HCT116 (cell line): ENCODE data around the gene CA10. TPM values are rescaled to one million over a fixed set of nuclear protein-coding genes. Genes with fewer than 3 reads are reported as not detected.

ENCODE experiments used
- ATAC-seq: fragments of 200-7000 bp; cut with Tn5 transposase; 2 replicates; pipeline ENCODE4 v1.9.1; 2020; ENCODE audit warnings: mild to moderate bottlenecking, moderate library complexity
- BruUV-seq: library from RNA; stranded (reverse); fragments of 400-500 nt; replicated peaks from 2 replicates; lab custom pipeline; 2021; lab: Mats Ljungman, UMichigan
- CTCF ChIA-PET: fragments of 300-600 bp; sonication (Branson Sonifier 250); formaldehyde crosslinking; loops from one replicate; lab custom pipeline; 2021; ENCODE audit warnings: antibody characterized with exemption; lab: Charles Lee
- POLR2A ChIA-PET: fragments of 300-600, 350-600 bp; sonication (Branson Sonifier 250); formaldehyde crosslinking; loops from one replicate; lab custom pipeline; 2021; ENCODE audit warnings: antibody characterized with exemption; lab: Charles Lee
- RAD21 ChIA-PET, 2 experiments: fragments of 300-600 bp; sonication (Branson Sonifier 250); formaldehyde crosslinking; loops; one replicate each; lab custom pipeline; 2023; ENCODE audit warnings: low total read pairs in 2 of 2; ENCODE audit not compliant: uncharacterized antibody in 2 of 2, unreplicated experiment in 2 of 2, low non-redundant PET in 1 of 2; lab: Charles Lee
- DNase-seq: peaks from one replicate; pipeline ENCODE4 v3.0.0-alpha.2; 2010; ENCODE audit warnings: low read depth, low spot score
- H2AFZ ChIP-seq: fragments of 200-600 bp; shearing (Covaris generic), sonication (generic); 2 replicates; pipeline ENCODE4 v1.6.1; 2017; ENCODE audit warnings: low read depth, mixed run types, mixed read lengths, antibody characterized with exemption, low read length; ENCODE audit not compliant: poor library complexity, severe bottlenecking
- H3K27ac ChIP-seq: 2 replicates; pipeline ENCODE4 v1.5.1; 2012; ENCODE audit warnings: low read depth, low read length
- H3K27me3 ChIP-seq: fragments of 200-600 bp; sonication (generic); 2 replicates; pipeline ENCODE4 v1.6.1; 2016; ENCODE audit warnings: mixed run types, low read length, mixed read lengths; ENCODE audit not compliant: insufficient read depth
- H3K36me3 ChIP-seq, 2 experiments: fragments of 200-500 bp in 1 of 2; fragments of 200-600 bp in 1 of 2; sonication (Bioruptor generic) in 1 of 2; sonication (generic) in 1 of 2; 2 replicates each; pipeline versions ENCODE4 v1.5.1 to v1.6.1; 2014 to 2016; ENCODE audit warnings: low read length in 2 of 2, inconsistent platforms in 1 of 2, mixed read lengths in 1 of 2, mixed run types in 1 of 2; ENCODE audit not compliant: insufficient read depth in 2 of 2, control insufficient read depth in 1 of 2
- H3K4me1 ChIP-seq, 2 experiments: fragments of 200-600 bp in 1 of 2; sonication (generic) in 1 of 2; 2 replicates each; pipeline versions ENCODE4 v1.5.1 to v1.6.1; 2012 to 2017; ENCODE audit warnings: low read length in 2 of 2, inconsistent platforms in 1 of 2, mild to moderate bottlenecking in 1 of 2, mixed read lengths in 1 of 2, mixed run types in 1 of 2, moderate library complexity in 1 of 2; ENCODE audit not compliant: insufficient read depth in 2 of 2, control insufficient read depth in 1 of 2
- H3K4me2 ChIP-seq: fragments of 200-600 bp; sonication (generic); 2 replicates; pipeline ENCODE4 v1.6.1; 2017; ENCODE audit warnings: mixed run types, low read length, mixed read lengths
- H3K4me3 ChIP-seq, 2 experiments: fragments of 200-600 bp in 1 of 2; sonication (generic) in 1 of 2; replicated peaks in 1 of 2; 2 replicates each; pipeline ENCODE4 v1.5.1; 2011 to 2016; ENCODE audit warnings: low read length in 2 of 2, control low read depth in 1 of 2, low read depth in 1 of 2, mild to moderate bottlenecking in 1 of 2, mixed read lengths in 1 of 2, mixed run types in 1 of 2
- H3K79me2 ChIP-seq: fragments of 200-600 bp; sonication (generic); 2 replicates; pipeline ENCODE4 v1.6.1; 2017; ENCODE audit warnings: mild to moderate bottlenecking, mixed run types, low read length, moderate library complexity, mixed read lengths; ENCODE audit not compliant: insufficient read depth
- H3K9ac ChIP-seq: fragments of 200-600 bp; sonication (generic); 2 replicates; pipeline ENCODE4 v1.6.1; 2016; ENCODE audit warnings: low read length, mixed read lengths
- H3K9me2 ChIP-seq: fragments of 200-600 bp; sonication (generic), shearing (Covaris generic); 2 replicates; pipeline ENCODE4 v1.6.1; 2017; ENCODE audit warnings: mixed run types, mild to moderate bottlenecking, moderate library complexity; ENCODE audit not compliant: insufficient read depth
- H3K9me3 ChIP-seq, 2 experiments: fragments of 200-500 bp in 1 of 2; fragments of 200-600 bp in 1 of 2; sonication (Bioruptor generic) in 1 of 2; sonication (generic) in 1 of 2; 2 replicates each; pipeline ENCODE4 v1.6.1; 2014 to 2017; ENCODE audit warnings: low read length in 2 of 2, mixed read lengths in 2 of 2, inconsistent platforms in 1 of 2, low read depth in 1 of 2, mild to moderate bottlenecking in 1 of 2, mixed run types in 1 of 2, moderate library complexity in 1 of 2; ENCODE audit not compliant: control insufficient read depth in 1 of 2, insufficient read depth in 1 of 2
- H4K20me1 ChIP-seq: fragments of 200-600 bp; sonication (generic), shearing (Covaris generic); 2 replicates; pipeline ENCODE4 v1.6.1; 2017; ENCODE audit warnings: mixed run types, mild to moderate bottlenecking, moderate library complexity; ENCODE audit not compliant: insufficient read depth
- CBX3 ChIP-seq: IDR thresholded peaks from 2 replicates; pipeline ENCODE4 v1.6.1; 2012; ENCODE audit warnings: low read depth
- CEBPB ChIP-seq: IDR thresholded peaks from 2 replicates; pipeline ENCODE4 v1.6.1; 2012; ENCODE audit warnings: low read depth
- ELF1 ChIP-seq: IDR thresholded peaks from 2 replicates; pipeline ENCODE4 v1.6.1; 2012; ENCODE audit warnings: low read depth, borderline replicate concordance
- EZH2phosphoT487 ChIP-seq: fragments of 200-600 bp; IDR thresholded peaks from 2 replicates; pipeline ENCODE4 v1.6.1; 2018; ENCODE audit warnings: antibody characterized with exemption, borderline replicate concordance
- JUND ChIP-seq: IDR thresholded peaks from 2 replicates; pipeline ENCODE4 v1.6.1; 2012
- MAX ChIP-seq: IDR thresholded peaks from 2 replicates; pipeline ENCODE4 v1.6.1; 2012
- REST ChIP-seq: IDR thresholded peaks from 2 replicates; pipeline ENCODE4 v1.6.1; 2012; ENCODE audit warnings: low read depth
- SP1 ChIP-seq: IDR thresholded peaks from 2 replicates; pipeline ENCODE4 v1.6.1; 2012; ENCODE audit warnings: low read depth
- SRF ChIP-seq: IDR thresholded peaks from 2 replicates; pipeline ENCODE4 v1.6.1; 2012; ENCODE audit warnings: low read depth
- TCF7L2 ChIP-seq: IDR thresholded peaks from 2 replicates; pipeline ENCODE4 v1.7.0; 2011; ENCODE audit warnings: borderline replicate concordance, inconsistent platforms; ENCODE audit not compliant: insufficient read depth, insufficient read length; ENCODE audit errors: extremely low read depth
- ZBTB33 ChIP-seq: IDR thresholded peaks from 2 replicates; pipeline ENCODE4 v1.6.1; 2011; ENCODE audit warnings: mild to moderate bottlenecking, low read length, moderate library complexity; ENCODE audit not compliant: insufficient replicate concordance; ENCODE audit errors: extremely low read depth
- ZFX ChIP-seq: fragments of 450-650 bp; IDR thresholded peaks from 2 replicates; pipeline ENCODE4 v1.6.1; 2017
- ZNF274 ChIP-seq: fragments of 200-500 bp; sonication (Bioruptor generic); IDR thresholded peaks from 2 replicates; pipeline ENCODE4 v1.6.1; 2014; ENCODE audit warnings: mild to moderate bottlenecking, low read depth, low read length, inconsistent platforms
- intact Hi-C: fragments of 100-400 bp; cut with micrococcal nuclease; formaldehyde crosslinking; loops from 2 replicates; pipeline ENCODE4 v1.10.0; 2022
- total RNA-seq: library from RNA; stranded (reverse); gene quantifications from one replicate; pipeline ENCODE4 v1.2.1, GENCODE V29; 2021; ENCODE audit not compliant: unreplicated experiment

The CA10 gene
- total RNA-seq, 1 experiment from 2014 or later, result not detected

GRCh38 chr17:51617986-51618385, 540.5 kb downstream of the CA10 start:
- H4K20me1 ChIP-seq, result no peaks in the 10 kb centered on the region
- H3K27ac ChIP-seq, result no peak overlapping the region
- TF ChIP-seq JUND, result no peak
- no TSS peak for BruUV-seq
- RAD21 ChIA-PET, result no interaction called here
- DNase-seq, result no peak
- ATAC-seq, result no peak
- peaks cover 0 to under 1% of the 10 kb centered on the region in 2 experiments; a peak in 1 of 4 replicates for H3K4me1 ChIP-seq
- CTCF ChIA-PET, result interaction anchor here (0.9 to 1.2 kb wide), 2 partner anchors 22 to 130 kb away, joined by 3 read pairs; no protein-coding TSS in a partner anchor
- no peak overlapping the region for H3K4me3 ChIP-seq
- intact Hi-C loops, result no loop called here
- no peaks in the 10 kb centered on the region for H3K9me3 ChIP-seq
- no peak overlapping the region for H3K9ac ChIP-seq
- no peaks in the 10 kb centered on the region for H3K36me3 ChIP-seq
- no peak overlapping the region for H3K4me2 ChIP-seq
- POLR2A ChIA-PET, result no interaction called here
- no peak overlapping the region for H2AFZ ChIP-seq
- H3K27me3 ChIP-seq, result peaks cover 63% of the 10 kb centered on the region
- H3K9me2 ChIP-seq, result no peaks in the 10 kb centered on the region
- H3K79me2 ChIP-seq, result no peaks in the 10 kb centered on the region

GRCh38 chr17:51613255-51613654, 545.3 kb downstream of the CA10 start:
- DNase-seq (no peak), ATAC-seq (no peak)
- Histone ChIP-seq H3K4me2 (no peak overlapping the region), H2AFZ (no peak overlapping the region), H4K20me1 (no peaks in the 10 kb centered on the region), H3K9me3 (no peaks in the 10 kb centered on the region), H3K9me2 (no peaks in the 10 kb centered on the region), H3K36me3 (no peaks in the 10 kb centered on the region), H3K79me2 (no peaks in the 10 kb centered on the region), H3K27ac (no peak overlapping the region), H3K4me1 (peaks cover 0 to 3% of the 10 kb centered on the region in 2 experiments; a peak in 1 of 4 replicates), H3K27me3 (peaks cover 30% of the 10 kb centered on the region), H3K4me3 (no peak overlapping the region), H3K9ac (no peak overlapping the region)
- ChIA-PET CTCF (no interaction called here), POLR2A (no interaction called here), RAD21 (no interaction called here)
- intact Hi-C loops, result no loop called here
- BruUV-seq, result no TSS peak
- TF ChIP-seq EZH2phosphoT487, result no peak
- no peak for TF ChIP-seq TCF7L2
- no peak for TF ChIP-seq CBX3
- TF ChIP-seq REST, result no peak
- no peak for TF ChIP-seq CEBPB
- no peak for TF ChIP-seq SRF
- TF ChIP-seq ZNF274, result no peak
- TF ChIP-seq SP1, result no peak
- TF ChIP-seq ZBTB33, result no peak
- TF ChIP-seq ELF1, result no peak
- TF ChIP-seq MAX, result no peak
- no peak for TF ChIP-seq ZFX
